Stimulated activated CD8-positive, alpha-beta memory T cell treated with anti-CD3 and anti-CD28 coated beads, Interleukin-12 subunit alpha, Interleukin-12 subunit beta, amount 100 ng/mL, for 24 hours (primary cell): Measurements from ENCODE around the gene BICD2.
"Not testable (repeated sequence)": the region's sequence is repeated elsewhere in the genome, so short reads cannot be mapped to it uniquely, and the experiment has no call there.

Experiments
- DNase-seq: peaks from one replicate; pipeline ENCODE4 v3.0.0-alpha.2; 2020; ENCODE audit errors: extremely low read depth

Gene BICD2

GRCh38 chr9:92770360-92770995 is 5.8 kb upstream of the BICD2 start:
- no peak for DNase-seq

GRCh38 chr9:92769990-92770359 is 5.3 kb upstream of the BICD2 start:
- no peak for DNase-seq

GRCh38 chr9:92769286-92769685 is 4.7 kb upstream of the BICD2 start:
- no peak for DNase-seq

GRCh38 chr9:92768816-92769215 is 4.2 kb upstream of the BICD2 start:
- DNase-seq, result not testable (repeated sequence)

GRCh38 chr9:92767066-92768054 is 2.7 kb upstream of the BICD2 start:
- DNase-seq, result no peak

- peak; percentile 95 for DNase-seq
These were observed 629 bp upstream of the BICD2 start for GRCh38 chr9:92764988-92765936.

GRCh38 chr9:92763721-92764380 is 782 bp downstream of the BICD2 start:
- DNase-seq, result peak; percentile 14

GRCh38 chr9:92762781-92763708 is 1.6 kb downstream of the BICD2 start:
- no peak for DNase-seq

- no peak for DNase-seq
These were observed 2.4 kb downstream of the BICD2 start for GRCh38 chr9:92762196-92762595.

- no peak for DNase-seq
These were observed 2.9 kb downstream of the BICD2 start for GRCh38 chr9:92761686-92762085.

GRCh38 chr9:92760494-92760893 is 4.1 kb downstream of the BICD2 start:
- DNase-seq, result no peak

- no peak for DNase-seq
These were observed 4.6 kb downstream of the BICD2 start for GRCh38 chr9:92760070-92760469.

- DNase-seq, result no peak
These were observed 5.2 kb downstream of the BICD2 start for GRCh38 chr9:92759446-92759845.

- DNase-seq, result no peak
These were observed 7.8 kb downstream of the BICD2 start for GRCh38 chr9:92756792-92757191.

GRCh38 chr9:92754091-92754745 is 10.4 kb downstream of the BICD2 start:
- DNase-seq, result no peak

- DNase-seq, result no peak
These were observed 11.7 kb downstream of the BICD2 start for GRCh38 chr9:92752812-92753404.

- no peak for DNase-seq
These were observed 14.7 kb downstream of the BICD2 start for GRCh38 chr9:92749934-92750315.

GRCh38 chr9:92749071-92749933 is 15.3 kb downstream of the BICD2 start:
- no peak for DNase-seq

- no peak for DNase-seq
These were observed 16.5 kb downstream of the BICD2 start for GRCh38 chr9:92748233-92748497.
